T-helper 22 cell (primary cell): Measurements from ENCODE around the gene INO80C.

Source experiments
- DNase-seq: peaks from one replicate; pipeline ENCODE4 v3.0.0-alpha.2; 2020; ENCODE audit warnings: low read depth

INO80C gene

DNA sequence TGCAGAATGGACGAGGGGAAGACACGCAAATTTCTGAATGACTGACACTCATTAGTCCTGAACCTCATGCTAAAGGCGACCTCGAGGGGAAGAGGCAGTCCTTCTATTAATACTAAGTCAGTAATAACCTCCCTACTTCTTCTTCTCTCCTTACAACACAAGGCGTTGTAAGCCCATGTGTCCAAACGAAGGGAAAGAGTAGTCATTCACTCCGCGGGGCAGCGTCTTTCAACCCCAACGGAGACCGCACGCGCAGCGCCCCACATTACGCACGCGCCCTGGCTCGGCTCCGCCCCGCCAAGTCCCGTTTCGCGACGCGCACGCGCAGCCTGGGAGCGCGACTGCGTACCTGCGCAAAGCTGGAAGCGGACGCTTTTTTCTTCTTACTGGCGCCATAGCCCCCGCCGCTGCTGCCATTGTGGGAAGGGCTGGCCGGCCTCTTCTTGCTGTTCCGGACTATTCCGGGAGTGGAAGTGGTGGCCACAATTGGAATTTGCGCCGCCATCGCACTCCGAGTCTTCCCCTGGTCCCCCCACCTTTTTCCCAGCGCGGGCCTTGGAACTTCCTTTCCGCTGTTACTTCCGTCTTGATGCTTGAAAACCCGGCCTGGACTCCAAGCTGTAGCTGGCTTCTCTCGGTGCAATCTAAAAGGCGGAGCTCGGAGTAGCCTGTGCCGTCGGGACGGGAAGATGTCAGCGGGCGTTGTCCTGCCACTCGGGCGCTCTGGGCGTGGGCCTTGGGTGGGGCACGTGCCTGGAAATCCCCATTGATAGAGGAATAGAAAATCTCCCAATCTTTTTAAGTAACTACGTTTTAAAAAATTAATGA lies at the start of gene INO80C:
INO80C (minus strand) TSS at position 591 of the 828 bp plus-strand sequence; CDS start at position 505, 86 bp downstream.
- DNase-seq = peak; percentile 84

GRCh38 chr18:35547008-35547605 lies 49.3 kb upstream of the INO80C start:
- DNase-seq = no peak

DNA sequence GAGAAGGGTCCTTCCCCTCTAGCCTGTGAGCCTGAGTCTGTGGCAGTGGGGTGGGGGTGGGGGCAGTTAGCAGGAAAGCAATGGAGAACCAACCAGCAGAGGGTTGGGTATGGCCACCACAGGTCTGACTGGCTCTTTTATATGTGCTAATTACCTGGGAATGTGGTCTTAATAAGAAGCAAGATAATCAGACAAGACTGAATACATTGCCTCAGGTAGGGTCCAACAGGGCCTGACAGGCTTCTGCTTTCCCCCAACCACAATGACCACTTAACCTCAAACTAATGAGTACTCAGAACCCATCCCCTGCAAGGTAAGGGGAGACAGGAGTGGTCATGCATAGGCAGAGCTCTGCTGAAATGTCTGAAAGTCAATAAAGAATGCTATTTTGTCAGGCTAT lies 44.6 kb upstream of the INO80C start:
- no peak for DNase-seq

DNA sequence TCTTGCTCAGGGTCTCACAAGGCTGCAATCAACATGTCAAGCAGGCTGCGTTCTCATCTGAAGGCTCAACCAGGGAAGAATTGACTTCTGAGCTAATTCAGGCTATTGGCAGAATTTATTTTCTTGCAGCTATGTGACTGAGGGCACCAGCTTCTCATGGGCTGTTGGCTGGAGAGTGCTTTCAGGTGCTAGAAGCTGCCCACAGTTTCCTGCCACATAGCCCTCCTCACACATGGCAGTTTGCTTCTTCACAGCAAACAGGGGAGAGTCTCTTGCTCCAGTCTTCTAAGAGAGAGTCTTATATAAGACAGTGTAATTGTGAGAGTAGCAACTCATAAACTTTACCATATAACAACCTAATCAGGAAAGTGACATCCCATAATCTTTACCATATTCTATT lies 37.5 kb upstream of the INO80C start:
- DNase-seq = no peak

GRCh38 chr18:35533916-35534405 lies 36.2 kb upstream of the INO80C start:
- DNase-seq = no peak

DNA sequence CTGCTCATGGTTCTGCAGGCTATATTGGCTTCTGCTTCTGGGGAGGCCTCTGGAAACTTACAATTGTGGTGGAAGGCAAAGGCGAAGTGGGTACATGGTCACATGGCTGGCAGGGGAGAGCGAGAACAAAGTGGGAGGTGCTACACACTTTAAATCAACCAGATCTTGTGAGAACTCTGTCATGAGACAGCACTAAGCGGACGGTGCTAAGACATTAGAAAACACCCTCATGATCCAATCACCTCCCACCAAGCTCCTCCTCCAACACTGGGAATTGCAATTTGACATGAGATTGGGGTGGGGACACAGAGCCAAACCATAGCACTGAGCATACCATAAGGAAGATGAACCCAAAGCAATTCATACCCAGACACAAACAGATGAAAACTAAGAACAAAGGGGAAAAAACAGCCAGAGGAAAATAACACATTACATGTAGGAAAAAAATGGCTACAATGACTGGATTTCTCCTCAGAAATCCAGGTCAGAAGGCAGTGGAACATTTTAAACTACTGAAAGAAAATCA lies 31.1 kb upstream of the INO80C start:
- no peak for DNase-seq

DNA sequence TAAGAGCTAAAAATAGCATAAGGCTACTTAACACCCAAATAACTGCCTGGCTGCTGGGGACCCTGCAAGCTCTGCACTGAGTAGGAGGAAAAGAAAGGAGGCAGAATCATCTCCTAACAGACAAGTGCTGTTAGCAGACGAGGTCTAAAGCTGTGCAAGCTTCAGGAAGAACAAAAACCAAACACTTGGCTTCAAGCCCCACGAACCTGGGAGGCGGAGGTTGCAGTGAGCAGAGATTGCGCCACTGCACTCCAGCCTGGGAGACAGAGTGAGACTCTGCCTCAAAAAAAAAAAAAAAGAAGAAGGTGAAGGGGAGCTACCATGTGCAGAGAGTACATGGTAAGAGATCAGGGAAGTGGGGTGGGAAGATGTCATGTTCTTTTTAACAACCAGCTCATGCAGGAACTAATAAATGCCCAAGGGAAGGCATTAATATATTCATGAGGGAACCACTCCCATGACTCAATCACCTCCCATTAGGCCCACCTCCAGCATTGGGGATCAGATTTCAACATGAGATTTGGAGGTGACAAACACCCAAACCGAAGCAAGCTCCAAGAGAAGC lies 28.8 kb upstream of the INO80C start:
- no peak for DNase-seq

- no peak for DNase-seq
Observed at GRCh38 chr18:35525795-35526494, 28.2 kb upstream of the INO80C start.

GRCh38 chr18:35524226-35524625 lies 26.5 kb upstream of the INO80C start:
- no peak for DNase-seq

- no peak for DNase-seq
Observed at GRCh38 chr18:35522130-35522959, 24.6 kb upstream of the INO80C start.

DNA sequence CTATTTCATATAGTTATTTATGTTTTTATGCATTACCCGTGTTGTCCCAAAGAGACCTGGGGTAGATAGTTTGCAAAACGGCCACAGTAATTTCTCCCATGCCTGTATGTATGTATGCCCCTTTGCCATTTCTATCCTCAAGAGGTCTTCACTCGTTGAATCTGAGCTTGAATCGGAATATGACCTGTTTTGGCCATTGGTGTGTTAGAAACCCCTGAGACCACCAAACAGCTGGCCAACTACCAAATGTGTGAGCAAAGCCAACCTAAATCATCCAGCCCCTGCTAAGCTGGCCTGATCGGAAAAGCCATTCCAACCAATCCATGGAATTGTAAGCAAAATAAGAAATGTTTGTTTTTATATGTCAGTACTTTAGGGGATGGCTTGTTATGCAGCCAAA lies 23.4 kb upstream of the INO80C start:
- no peak for DNase-seq

DNA sequence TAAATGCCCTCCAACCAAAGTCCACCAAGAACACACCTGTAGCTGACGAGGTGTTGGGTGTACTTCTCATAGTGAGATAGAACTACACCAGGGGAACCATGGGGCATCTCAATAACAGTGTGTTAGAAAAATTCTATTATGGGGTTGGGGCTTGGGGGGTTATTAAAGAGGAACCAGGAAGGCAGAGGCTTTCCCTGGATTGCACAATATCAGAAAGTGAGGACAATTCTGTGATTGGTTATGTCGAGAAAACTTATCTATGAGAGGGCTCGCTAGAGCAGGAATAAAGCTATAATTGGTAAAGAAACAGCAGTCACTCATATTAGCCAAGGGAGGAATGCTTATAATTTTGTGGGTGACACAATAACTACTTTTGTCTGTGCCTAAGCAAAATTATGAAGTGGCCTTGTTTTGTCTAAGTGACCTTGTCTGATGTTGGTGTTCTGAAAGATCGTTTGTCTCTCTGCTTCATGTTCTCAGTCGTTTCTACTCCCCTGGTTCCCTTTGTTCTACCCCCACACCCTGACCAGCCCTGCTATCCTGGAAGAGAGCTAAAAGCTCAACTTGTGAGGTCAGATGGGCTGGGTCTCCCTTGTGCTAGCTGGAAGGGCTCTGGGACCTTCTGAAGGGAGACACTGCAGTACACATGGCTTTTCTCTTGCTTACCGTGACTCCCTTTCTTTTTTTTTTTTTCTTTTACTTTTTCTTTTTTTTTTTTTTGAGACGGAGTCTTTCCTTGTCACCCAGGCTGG lies 21.6 kb upstream of the INO80C start:
- DNase-seq = no peak

DNA sequence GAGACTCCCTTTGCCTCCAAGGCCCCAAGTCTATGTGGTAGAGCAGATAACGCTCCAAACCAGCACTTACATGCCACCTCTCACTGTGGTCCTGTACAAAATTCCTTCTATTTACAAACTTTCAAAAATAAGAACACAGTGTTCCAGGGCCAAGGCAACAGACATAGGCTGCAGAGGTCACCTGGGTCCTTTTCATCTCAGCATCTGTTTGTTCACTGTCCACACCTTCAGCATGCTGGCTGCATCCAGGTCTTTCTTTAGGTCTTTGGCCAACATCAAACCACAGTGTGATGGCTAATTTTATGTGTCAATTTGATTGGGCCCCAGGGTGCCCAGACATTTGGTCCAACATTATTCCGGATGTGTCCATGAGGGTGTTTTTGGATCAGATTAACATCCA lies 20.0 kb upstream of the INO80C start:
- DNase-seq = no peak

GRCh38 chr18:35516789-35517188 lies 19.0 kb upstream of the INO80C start:
- DNase-seq = no peak

DNA sequence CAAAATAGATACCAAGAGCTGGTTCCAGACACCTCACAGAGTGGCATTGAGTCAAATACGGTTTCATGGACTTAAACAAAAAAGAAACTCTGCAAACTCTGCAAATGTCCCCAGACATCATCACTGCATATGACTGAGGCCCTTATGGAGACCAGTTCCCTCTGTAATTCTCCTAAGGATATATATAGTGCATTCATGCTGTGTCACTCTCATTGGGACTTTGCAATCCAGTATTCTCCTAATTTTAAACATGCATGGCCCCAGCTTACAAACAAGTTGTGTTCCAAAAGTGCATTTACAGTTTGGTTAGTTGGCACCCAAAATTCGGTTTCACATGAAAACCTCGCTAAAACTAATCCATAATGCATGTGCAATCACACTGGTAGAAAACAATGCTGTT lies 18.6 kb upstream of the INO80C start:
- DNase-seq = no peak

DNA sequence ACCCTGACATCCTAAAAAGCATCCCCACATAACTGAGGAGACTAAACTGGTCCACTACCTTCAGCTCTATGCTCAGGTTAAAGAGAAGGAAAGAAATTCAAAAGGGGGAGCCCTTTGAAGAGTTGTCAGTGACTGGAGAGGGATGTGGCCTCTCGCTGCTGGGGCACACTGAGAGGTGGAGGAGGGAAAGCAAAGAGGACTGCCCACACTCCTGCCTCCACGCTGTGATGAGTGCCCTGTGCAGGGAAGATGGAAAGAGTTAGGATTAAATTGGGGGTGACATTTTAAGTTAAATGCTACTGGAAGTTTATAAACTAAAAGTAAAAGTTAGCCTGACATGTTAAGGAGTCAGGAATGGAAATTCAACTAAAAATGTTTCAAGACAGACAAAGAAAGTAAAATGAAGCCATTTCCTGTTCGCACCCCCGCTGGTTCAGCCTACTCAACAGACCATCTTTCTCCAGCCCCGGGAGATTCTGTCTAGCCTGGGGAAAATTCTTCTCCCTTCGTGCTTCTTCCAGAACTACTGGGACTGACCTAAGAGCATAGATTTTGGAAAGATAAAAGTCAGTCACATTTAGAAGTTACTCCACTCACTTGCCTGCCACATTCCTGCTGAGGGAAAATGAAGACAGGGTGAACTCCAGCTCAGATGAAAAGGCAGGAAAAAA lies 17.8 kb upstream of the INO80C start:
- DNase-seq = no peak

GRCh38 chr18:35514752-35515459 lies 17.1 kb upstream of the INO80C start:
- DNase-seq = no peak

DNA sequence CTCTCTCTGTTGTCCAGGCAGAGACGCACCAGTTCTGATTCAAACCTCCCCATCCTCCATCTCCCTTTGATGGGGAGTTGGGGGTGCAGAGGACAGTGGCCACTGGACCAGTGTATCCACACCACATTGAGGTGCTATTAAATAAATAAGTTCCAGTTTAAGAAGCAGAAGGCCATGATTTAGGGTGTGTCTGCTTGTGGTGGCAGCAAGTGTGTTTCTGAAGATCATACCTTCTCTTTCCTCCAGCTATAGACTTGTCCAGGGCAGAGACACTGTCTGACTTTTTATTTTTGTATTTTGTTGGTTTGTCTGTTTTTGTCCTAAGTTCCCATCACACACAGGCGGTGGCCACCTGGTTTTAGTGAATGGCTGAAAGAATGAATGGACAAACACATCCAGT lies 16.5 kb upstream of the INO80C start:
- no peak for DNase-seq

DNA sequence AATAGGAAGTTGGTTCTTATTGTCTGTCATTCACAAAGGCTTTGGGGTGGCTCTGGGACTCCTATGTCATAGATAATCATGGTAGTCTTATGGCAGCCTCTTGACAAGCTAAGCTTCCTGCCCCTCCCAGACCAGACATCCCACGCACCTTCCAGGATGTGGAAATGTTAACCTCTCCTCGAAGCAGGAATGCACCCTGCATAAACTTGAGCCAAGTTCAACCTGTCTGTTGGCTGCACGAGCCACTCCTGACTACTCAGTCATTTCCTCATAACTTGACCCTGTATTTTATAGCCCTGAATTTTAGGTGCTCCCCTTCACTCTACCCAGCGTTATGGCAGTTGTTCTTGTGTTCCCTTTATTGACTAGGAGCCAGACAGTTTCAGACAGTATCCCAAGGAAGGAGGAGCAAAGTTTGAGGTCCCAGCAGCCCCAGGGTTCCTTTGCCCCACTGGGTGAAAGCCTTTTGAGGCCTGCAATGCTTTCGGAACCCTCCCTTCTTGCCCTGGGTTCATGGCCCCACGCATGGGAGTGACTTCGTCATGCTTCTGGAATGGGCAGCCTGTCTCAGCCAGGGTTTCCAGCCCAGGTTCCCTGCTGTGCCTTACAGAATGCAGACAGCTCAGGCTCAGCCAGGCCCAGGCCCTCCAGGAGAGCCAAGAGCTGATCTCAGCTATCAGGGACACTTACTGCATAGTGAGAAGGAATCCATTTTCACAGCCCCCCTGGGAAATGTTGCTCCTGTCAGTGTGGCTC lies 15.6 kb upstream of the INO80C start:
- no peak for DNase-seq
